Smooth muscle cell (in vitro differentiated cells): ENCODE data around the gene MGLL. TPM values are rescaled to one million over a fixed set of nuclear protein-coding genes. Genes with fewer than 3 reads are reported as not detected.

Experiments used
- DNase-seq: peaks from one replicate; lab custom pipeline; 2025; ENCODE audit not compliant: unreplicated experiment; lab: John Stamatoyannopoulos, UW
- H2AFZ ChIP-seq: fragments of 200-600 bp; sonication (generic); 2 replicates; pipeline ENCODE4 v1.6.0; 2016; ENCODE audit warnings: antibody characterized with exemption, low read depth, mild to moderate bottlenecking
- H3F3A ChIP-seq: fragments of 200-600 bp; sonication (generic); 2 replicates; pipeline ENCODE4 v1.6.0; 2017; ENCODE audit warnings: antibody characterized with exemption, low read depth
- H3K27ac ChIP-seq: fragments of 200-600 bp; sonication (generic); 2 replicates; pipeline ENCODE4 v1.5.1; 2016; ENCODE audit warnings: low read depth, mild to moderate bottlenecking
- H3K27me3 ChIP-seq: fragments of 200-600 bp; sonication (generic); 2 replicates; pipeline ENCODE4 v1.6.1; 2016; ENCODE audit warnings: low read depth, mild to moderate bottlenecking
- H3K36me3 ChIP-seq: fragments of 200-600 bp; sonication (generic); 2 replicates; pipeline ENCODE4 v1.5.1; 2016; ENCODE audit warnings: low read depth
- H3K4me1 ChIP-seq: fragments of 200-600 bp; sonication (generic); 2 replicates; pipeline ENCODE4 v1.5.1; 2016; ENCODE audit warnings: low read depth
- H3K4me2 ChIP-seq: fragments of 200-600 bp; sonication (generic); 2 replicates; pipeline ENCODE4 v1.6.0; 2016; ENCODE audit warnings: mild to moderate bottlenecking
- H3K4me3 ChIP-seq: fragments of 200-600 bp; sonication (generic); 2 replicates; pipeline ENCODE4 v1.5.1; 2016; ENCODE audit warnings: mild to moderate bottlenecking
- H3K79me2 ChIP-seq: fragments of 200-600 bp; sonication (generic); 2 replicates; pipeline ENCODE4 v1.6.0; 2016; ENCODE audit warnings: low read depth, mild to moderate bottlenecking
- H3K9ac ChIP-seq: fragments of 200-600 bp; sonication (generic); 2 replicates; pipeline ENCODE4 v1.6.0; 2016; ENCODE audit warnings: low read depth
- H3K9me3 ChIP-seq: fragments of 200-600 bp; sonication (generic); replicated peaks from 2 replicates; pipeline ENCODE4 v1.5.1; 2016; ENCODE audit warnings: low read depth
- H4K20me1 ChIP-seq: fragments of 200-600 bp; sonication (generic); 2 replicates; pipeline ENCODE4 v1.6.0; 2016; ENCODE audit warnings: low read depth
- CTCF ChIP-seq: fragments of 200-600 bp; sonication (generic); IDR thresholded peaks from 2 replicates; pipeline ENCODE4 v1.5.1; 2017; ENCODE audit warnings: borderline replicate concordance, mild to moderate bottlenecking, antibody characterized with exemption; ENCODE audit not compliant: insufficient read depth, poor library complexity, severe bottlenecking
- WGBS: methylation state at CpG from one replicate; pipeline ENCODE4 v1.1.7; 2016; ENCODE audit warnings: low lambda C conversion rate; 5-methylcytosine and 5-hydroxymethylcytosine counted together
- polyA plus RNA-seq: library from polyadenylated mRNA; unstranded; fragments of >200 nt; fragmentation: Nextera tagmentation; extraction: Ambion mirVana; gene quantifications from 2 replicates; pipeline ENCODE4 v1.2.1, GENCODE V29; 2016
- total RNA-seq: library from RNA; depleted of rRNA; stranded (reverse); fragments of >200 nt; gene quantifications from 2 replicates; pipeline ENCODE4 v1.2.3, GENCODE V29; 2014

MGLL gene
- total and polyA plus RNA-seq, 2 experiments from 2014 or later: 13.6 to 22.5 TPM

GRCh38 chr3:127733781-127734180 is 88.5 kb downstream of the MGLL start:
- DNase-seq: no peak
- H3K9ac ChIP-seq: no peak overlapping the region
- H2AFZ ChIP-seq: no peak overlapping the region
- H3K27me3 ChIP-seq: no peaks in the 10 kb centered on the region
- H3K4me3 ChIP-seq: no peak overlapping the region
- 85% methylated on average over 10 of the region's 10 CpGs for WGBS
- no peak overlapping the region for H3K27ac ChIP-seq
- H3K4me2 ChIP-seq: peak overlapping the region; percentile 64
- no peaks in the 10 kb centered on the region for H3K79me2 ChIP-seq
- peaks cover 35% of the 10 kb centered on the region for H3K4me1 ChIP-seq
- TF ChIP-seq CTCF: no peak
- no peaks in the 10 kb centered on the region for H4K20me1 ChIP-seq
- H3K36me3 ChIP-seq: no peaks in the 10 kb centered on the region
- H3K9me3 ChIP-seq: no peaks in the 10 kb centered on the region
- peaks cover 14% of the 10 kb centered on the region for H3F3A ChIP-seq

- no peak overlapping the region for H3K9ac ChIP-seq
- DNase-seq: no peak
- H3K36me3 ChIP-seq: no peaks in the 10 kb centered on the region
- H3K9me3 ChIP-seq: no peaks in the 10 kb centered on the region
- H3K4me2 ChIP-seq: no peak overlapping the region
- no peaks in the 10 kb centered on the region for H3K79me2 ChIP-seq
- no peak for TF ChIP-seq CTCF
- 89% methylated on average over 9 of the region's 9 CpGs for WGBS
- H3K27ac ChIP-seq: no peak overlapping the region
- peaks cover 35% of the 10 kb centered on the region for H3K4me1 ChIP-seq
- H3K27me3 ChIP-seq: no peaks in the 10 kb centered on the region
- no peak overlapping the region for H2AFZ ChIP-seq
- H3K4me3 ChIP-seq: no peak overlapping the region
- peaks cover 14% of the 10 kb centered on the region for H3F3A ChIP-seq
- no peaks in the 10 kb centered on the region for H4K20me1 ChIP-seq
These were observed 89.4 kb downstream of the MGLL start for GRCh38 chr3:127732879-127733350.

GRCh38 chr3:127732303-127732702 is 90.0 kb downstream of the MGLL start:
- no peak overlapping the region for H3K9ac ChIP-seq
- no peaks in the 10 kb centered on the region for H3K9me3 ChIP-seq
- no peaks in the 10 kb centered on the region for H3K27me3 ChIP-seq
- H3K4me3 ChIP-seq: no peak overlapping the region
- no peaks in the 10 kb centered on the region for H3K79me2 ChIP-seq
- H2AFZ ChIP-seq: no peak overlapping the region
- peaks cover 35% of the 10 kb centered on the region for H3K4me1 ChIP-seq
- no peak for DNase-seq
- no peaks in the 10 kb centered on the region for H4K20me1 ChIP-seq
- 55% methylated on average over 4 of the region's 4 CpGs for WGBS
- no peak overlapping the region for H3K4me2 ChIP-seq
- no peak for TF ChIP-seq CTCF
- no peaks in the 10 kb centered on the region for H3K36me3 ChIP-seq
- H3F3A ChIP-seq: peaks cover 14% of the 10 kb centered on the region
- H3K27ac ChIP-seq: no peak overlapping the region

- Histone ChIP-seq H3K79me2 (no peaks in the 10 kb centered on the region), H3K4me2 (no peak overlapping the region), H3K9me3 (no peaks in the 10 kb centered on the region), H3K27ac (no peak overlapping the region), H3K36me3 (no peaks in the 10 kb centered on the region), H3F3A (peaks cover 14% of the 10 kb centered on the region), H3K4me3 (no peak overlapping the region), H2AFZ (no peak overlapping the region), H3K4me1 (peaks cover 35% of the 10 kb centered on the region), H3K27me3 (no peaks in the 10 kb centered on the region), H4K20me1 (no peaks in the 10 kb centered on the region), H3K9ac (no peak overlapping the region)
- DNase-seq: no peak
- WGBS: 88% methylated on average over 12 of the region's 12 CpGs
- no peak for TF ChIP-seq CTCF
These were observed 90.6 kb downstream of the MGLL start for GRCh38 chr3:127731546-127732289.
